Suprapubic skin (tissue), 4 donors: ENCODE data around the gene ANKUB1. TPM values are rescaled to one million over a fixed set of nuclear protein-coding genes. Genes with fewer than 3 reads are reported as not detected.
"Not testable (repeated sequence)": the region's sequence is repeated elsewhere in the genome, so short reads cannot be mapped to it uniquely, and the experiment has no call there.

Experiments
- DNase-seq, 2 donors: peaks; one replicate each; pipeline ENCODE4 v3.0.0-alpha.2; 2019; ENCODE audit warnings: low spot score in 2 of 2
- H3K27ac ChIP-seq: fragments of 200-600 bp; sonication (generic); one replicate; pipeline ENCODE4 v1.5.1; 2019
- H3K27me3 ChIP-seq: fragments of 200-600 bp; sonication (generic); one replicate; pipeline ENCODE4 v1.5.1; 2019
- H3K36me3 ChIP-seq: fragments of 200-600 bp; sonication (generic); one replicate; pipeline ENCODE4 v1.5.1; 2019
- H3K4me1 ChIP-seq: fragments of 200-600 bp; sonication (generic); one replicate; pipeline ENCODE4 v1.5.1; 2019
- H3K4me3 ChIP-seq: fragments of 200-600 bp; sonication (generic); one replicate; pipeline ENCODE4 v1.5.1; 2019; ENCODE audit warnings: mild to moderate bottlenecking
- H3K9me3 ChIP-seq: fragments of 200-600 bp; sonication (generic); one replicate; pipeline ENCODE4 v1.5.1; 2019
- CTCF ChIP-seq, 2 donors: fragments of 200-600 bp in 1 of 2; fragments of 450-650 bp in 1 of 2; sonication (generic) in 1 of 2; IDR thresholded peaks; one replicate each; pipeline ENCODE4 v1.5.1; 2016 to 2019; ENCODE audit warnings: antibody characterized with exemption in 2 of 2, mild to moderate bottlenecking in 1 of 2, moderate library complexity in 1 of 2
- EP300 ChIP-seq: sonication (generic); formaldehyde crosslinking; IDR thresholded peaks from one replicate; pipeline ENCODE4 v1.6.1; 2017; ENCODE audit warnings: antibody characterized with exemption
- POLR2A ChIP-seq, 2 donors: fragments of 450-650 bp; IDR thresholded peaks; one replicate each; pipeline ENCODE4 v1.6.1; 2017; ENCODE audit warnings: antibody characterized with exemption in 2 of 2, mild to moderate bottlenecking in 2 of 2, moderate library complexity in 2 of 2
- POLR2AphosphoS5 ChIP-seq, 3 donors: sonication (generic); formaldehyde crosslinking; IDR thresholded peaks; one replicate each; pipeline ENCODE4 v1.6.1; 2017; ENCODE audit warnings: antibody characterized with exemption in 3 of 3
- WGBS: methylation state at CpG from one replicate; pipeline ENCODE4 v1.1.5; 2018; 5-methylcytosine and 5-hydroxymethylcytosine counted together
- total RNA-seq, 4 donors: library from RNA; depleted of rRNA; stranded (reverse); fragments of >200 nt; gene quantifications; one replicate each; pipeline ENCODE4 v1.1.0, GENCODE V29; 2016

ANKUB1 gene
- total RNA-seq, 4 donors from 2014 or later = not detected

GRCh38 chr3:149831321-149831720 is 39.0 kb upstream of the ANKUB1 start:
- no peaks in the 10 kb centered on the region for H3K36me3 ChIP-seq
- no peaks in the 10 kb centered on the region for H3K27me3 ChIP-seq
- DNase-seq = no peak
- no peak overlapping the region for H3K4me3 ChIP-seq
- H3K9me3 ChIP-seq = peaks cover 18% of the 10 kb centered on the region
- WGBS = 100% methylated on average over 4 of the region's 4 CpGs
- no peaks in the 10 kb centered on the region for H3K4me1 ChIP-seq
- no peak overlapping the region for H3K27ac ChIP-seq
- TF ChIP-seq POLR2A (IDR thresholded peaks at IDR 0.05) (no peak), EP300 (no peak), POLR2AphosphoS5 (IDR thresholded peaks at IDR 0.05) (no peak), CTCF (IDR thresholded peaks at IDR 0.05) (no peak)

- H3K9me3 ChIP-seq = peaks cover 18% of the 10 kb centered on the region
- no peaks in the 10 kb centered on the region for H3K27me3 ChIP-seq
- peaks cover 4% of the 10 kb centered on the region for H3K4me1 ChIP-seq
- no peak overlapping the region for H3K4me3 ChIP-seq
- H3K27ac ChIP-seq = no peak overlapping the region
- H3K36me3 ChIP-seq = no peaks in the 10 kb centered on the region
- no peak for DNase-seq
- WGBS = 100% methylated on average over 2 of the region's 2 CpGs
- no peak for TF ChIP-seq EP300
Observed at GRCh38 chr3:149830902-149831301, 38.5 kb upstream of the ANKUB1 start.

GRCh38 chr3:149829631-149830030 is 37.3 kb upstream of the ANKUB1 start:
- not testable (repeated sequence) for H3K27ac ChIP-seq, H3K36me3 ChIP-seq, DNase-seq, H3K27me3 ChIP-seq, H3K4me1 ChIP-seq, H3K4me3 ChIP-seq
- H3K9me3 ChIP-seq = peaks cover 18% of the 10 kb centered on the region
- 88% methylated on average over 4 of the region's 4 CpGs for WGBS

GRCh38 chr3:149828390-149828789 is 36.0 kb upstream of the ANKUB1 start:
- no peak for DNase-seq
- no peak for TF ChIP-seq POLR2AphosphoS5 (IDR thresholded peaks at IDR 0.05)
- Histone ChIP-seq H3K27me3 (no peaks in the 10 kb centered on the region), H3K4me3 (no peak overlapping the region), H3K9me3 (peaks cover 10% of the 10 kb centered on the region), H3K27ac (no peak overlapping the region), H3K36me3 (no peaks in the 10 kb centered on the region), H3K4me1 (peaks cover 5% of the 10 kb centered on the region)
- WGBS = 91% methylated on average over 1 of the region's 1 CpG

- H3K9me3 ChIP-seq = peaks cover 6% of the 10 kb centered on the region
- 87% methylated on average over 3 of the region's 3 CpGs for WGBS
- no peak overlapping the region for H3K27ac ChIP-seq
- DNase-seq = no peak
- H3K4me1 ChIP-seq = peaks cover 5% of the 10 kb centered on the region
- H3K27me3 ChIP-seq = no peaks in the 10 kb centered on the region
- no peaks in the 10 kb centered on the region for H3K36me3 ChIP-seq
- no peak overlapping the region for H3K4me3 ChIP-seq
- TF ChIP-seq POLR2AphosphoS5 (IDR thresholded peaks at IDR 0.05) (no peak), CTCF (IDR thresholded peaks at IDR 0.05) (no peak), POLR2A (IDR thresholded peaks at IDR 0.05) (no peak), EP300 (no peak)
Observed at GRCh38 chr3:149826636-149827035, 34.3 kb upstream of the ANKUB1 start.

- Histone ChIP-seq H3K4me3 (no peak overlapping the region), H3K27ac (no peak overlapping the region), H3K27me3 (no peaks in the 10 kb centered on the region), H3K9me3 (no peaks in the 10 kb centered on the region), H3K36me3 (no peaks in the 10 kb centered on the region), H3K4me1 (peaks cover 31% of the 10 kb centered on the region)
- WGBS = 72% methylated on average over 4 of the region's 4 CpGs
- no peak for DNase-seq
- TF ChIP-seq CTCF (IDR thresholded peaks at IDR 0.05) (no peak), POLR2A (IDR thresholded peaks at IDR 0.05) (no peak), EP300 (no peak), POLR2AphosphoS5 (IDR thresholded peaks at IDR 0.05) (no peak)
Observed at GRCh38 chr3:149820183-149820582, 27.8 kb upstream of the ANKUB1 start.

- WGBS = 71% methylated on average over 1 of the region's 1 CpG
- H3K36me3 ChIP-seq = no peaks in the 10 kb centered on the region
- H3K4me1 ChIP-seq = peaks cover 38% of the 10 kb centered on the region
- TF ChIP-seq POLR2AphosphoS5 (IDR thresholded peaks at IDR 0.05) = no peak
- TF ChIP-seq POLR2A (IDR thresholded peaks at IDR 0.05) = no peak
- TF ChIP-seq CTCF (IDR thresholded peaks at IDR 0.05) = no peak
- no peak for TF ChIP-seq EP300
- no peak for DNase-seq
- no peaks in the 10 kb centered on the region for H3K27me3 ChIP-seq
- no peak overlapping the region for H3K4me3 ChIP-seq
- H3K9me3 ChIP-seq = no peaks in the 10 kb centered on the region
- no peak overlapping the region for H3K27ac ChIP-seq
Observed at GRCh38 chr3:149819432-149819831, 27.1 kb upstream of the ANKUB1 start.
